Endodermal cell (in vitro differentiated cells): Measurements from ENCODE around the gene BTG4. TPM values are rescaled to one million over a fixed set of nuclear protein-coding genes. Genes with fewer than 3 reads are reported as not detected.

Source experiments
- DNase-seq: peaks from one replicate; pipeline ENCODE4 v3.0.0-alpha.2; 2017
- H3K27ac ChIP-seq: 2 replicates; pipeline ENCODE4 v1.5.1; 2013; ENCODE audit warnings: mild to moderate bottlenecking, low read depth, low read length, moderate library complexity
- H3K27me3 ChIP-seq: 2 replicates; pipeline ENCODE4 v1.6.1; 2013; ENCODE audit warnings: mild to moderate bottlenecking, low read length, moderate library complexity; ENCODE audit not compliant: insufficient read depth, control insufficient read depth, poor library complexity, severe bottlenecking
- H3K36me3 ChIP-seq: 2 replicates; pipeline ENCODE4 v1.7.0; 2013; ENCODE audit warnings: mild to moderate bottlenecking, low read length, moderate library complexity; ENCODE audit not compliant: control insufficient read depth, insufficient read depth
- H3K4me1 ChIP-seq: one replicate; pipeline ENCODE4 v1.7.0; 2013; ENCODE audit warnings: low read length; ENCODE audit not compliant: control insufficient read depth, insufficient read depth
- H3K4me3 ChIP-seq: 2 replicates; pipeline ENCODE4 v1.5.1; 2013; ENCODE audit warnings: mild to moderate bottlenecking, low read length, moderate library complexity
- H3K9ac ChIP-seq: 2 replicates; pipeline ENCODE4 v1.6.1; 2013; ENCODE audit warnings: mild to moderate bottlenecking, low read length, moderate library complexity; ENCODE audit not compliant: poor library complexity, severe bottlenecking; ENCODE audit errors: extremely low read depth
- H3K9me3 ChIP-seq: 2 replicates; pipeline ENCODE4 v1.6.1; 2013; ENCODE audit warnings: mild to moderate bottlenecking, low read length, moderate library complexity; ENCODE audit not compliant: control insufficient read depth
- H3K27ac Mint-ChIP-seq: 2 replicates; pipeline ENCODE4 v1.8.0; 2020; ENCODE audit warnings: mixed read lengths
- H3K27me3 Mint-ChIP-seq: 2 replicates; pipeline ENCODE4 v1.8.0; 2021; ENCODE audit warnings: mild to moderate bottlenecking, mixed read lengths; ENCODE audit not compliant: insufficient read depth
- H3K36me3 Mint-ChIP-seq: 2 replicates; pipeline ENCODE4 v1.8.0; 2020; ENCODE audit warnings: low read depth, mixed read lengths
- H3K4me1 Mint-ChIP-seq: 2 replicates; pipeline ENCODE4 v1.8.0; 2020; ENCODE audit warnings: mixed read lengths
- H3K4me3 Mint-ChIP-seq: 2 replicates; pipeline ENCODE4 v1.8.0; 2020; ENCODE audit warnings: mild to moderate bottlenecking, moderate library complexity, mixed read lengths
- H3K9me3 Mint-ChIP-seq: 2 replicates; pipeline ENCODE4 v1.8.0; 2020; ENCODE audit warnings: mild to moderate bottlenecking, mixed read lengths
- WGBS, 2 experiments: methylation state at CpG; one replicate each; pipeline versions ENCODE4 v1.1.5 to v1.1.7; 2013; ENCODE audit warnings: missing lambda C conversion rate in 2 of 2, mixed read lengths in 1 of 2; ENCODE audit not compliant: insufficient coverage in 1 of 2, insufficient read length in 1 of 2; 5-methylcytosine and 5-hydroxymethylcytosine counted together
- total RNA-seq, 2 donors: library from RNA; stranded (reverse); fragmentation: NEBNext Ultra II Directional in 1 of 2; extraction: Animal tissue kit (Norgen Biotek cat#: 25700) in 1 of 2; gene quantifications; 2 replicates in 1 of 2; 3 replicates in 1 of 2; pipeline ENCODE4 v1.2.1, GENCODE V29; 2021
- TF ChIP-seq, protein P1 (sequence below): fragments of 200-600 bp; sonication (generic); conservative IDR thresholded peaks from 2 replicates; pipeline ENCODE4 v1.5.0; 2021; ENCODE audit warnings: antibody characterized with exemption, mild to moderate bottlenecking

BTG4 gene
- total RNA-seq, 2 donors from 2014 or later: not detected

- peaks cover 5% of the 10 kb centered on the region for H3K9me3 Mint-ChIP-seq
- H3K36me3 Mint-ChIP-seq: no peaks in the 10 kb centered on the region
- peaks cover 7% of the 10 kb centered on the region for H3K27me3 ChIP-seq
Observed at GRCh38 chr11:111474432-111474831, 37.8 kb downstream of the BTG4 start.

GRCh38 chr11:111472228-111472627 is 40.0 kb downstream of the BTG4 start:
- Histone ChIP-seq H3K9me3 (peaks cover 12% of the 10 kb centered on the region), H3K4me1 (no peaks in the 10 kb centered on the region), H3K36me3 (no peaks in the 10 kb centered on the region), H3K9ac (no peak overlapping the region), H3K4me3 (no peak overlapping the region), H3K27ac (no peak overlapping the region), H3K27me3 (peaks cover 13% of the 10 kb centered on the region)
- H3K4me1 Mint-ChIP-seq: no peaks in the 10 kb centered on the region
- H3K4me3 Mint-ChIP-seq: no peak overlapping the region
- H3K36me3 Mint-ChIP-seq: no peaks in the 10 kb centered on the region
- TF ChIP-seq, protein P1, sequence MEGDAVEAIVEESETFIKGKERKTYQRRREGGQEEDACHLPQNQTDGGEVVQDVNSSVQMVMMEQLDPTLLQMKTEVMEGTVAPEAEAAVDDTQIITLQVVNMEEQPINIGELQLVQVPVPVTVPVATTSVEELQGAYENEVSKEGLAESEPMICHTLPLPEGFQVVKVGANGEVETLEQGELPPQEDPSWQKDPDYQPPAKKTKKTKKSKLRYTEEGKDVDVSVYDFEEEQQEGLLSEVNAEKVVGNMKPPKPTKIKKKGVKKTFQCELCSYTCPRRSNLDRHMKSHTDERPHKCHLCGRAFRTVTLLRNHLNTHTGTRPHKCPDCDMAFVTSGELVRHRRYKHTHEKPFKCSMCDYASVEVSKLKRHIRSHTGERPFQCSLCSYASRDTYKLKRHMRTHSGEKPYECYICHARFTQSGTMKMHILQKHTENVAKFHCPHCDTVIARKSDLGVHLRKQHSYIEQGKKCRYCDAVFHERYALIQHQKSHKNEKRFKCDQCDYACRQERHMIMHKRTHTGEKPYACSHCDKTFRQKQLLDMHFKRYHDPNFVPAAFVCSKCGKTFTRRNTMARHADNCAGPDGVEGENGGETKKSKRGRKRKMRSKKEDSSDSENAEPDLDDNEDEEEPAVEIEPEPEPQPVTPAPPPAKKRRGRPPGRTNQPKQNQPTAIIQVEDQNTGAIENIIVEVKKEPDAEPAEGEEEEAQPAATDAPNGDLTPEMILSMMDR: no peak
- peaks cover 5% of the 10 kb centered on the region for H3K9me3 Mint-ChIP-seq
- peaks cover 17% of the 10 kb centered on the region for H3K27me3 Mint-ChIP-seq
- no peak overlapping the region for H3K27ac Mint-ChIP-seq
- no peak for DNase-seq
- WGBS, 2 experiments: 91% methylated on average over 1 of the region's 1 CpG; no CpG with 5 or more reads in 1 of the 2 experiments

More at GRCh38 chr11:111474432-111474831, 37.8 kb downstream of the BTG4 start:
- H3K4me3 ChIP-seq: no peak overlapping the region
- H3K36me3 ChIP-seq: no peaks in the 10 kb centered on the region
- Mint-ChIP-seq H3K4me3 (no peak overlapping the region), H3K27me3 (peaks cover 12% of the 10 kb centered on the region), H3K27ac (no peak overlapping the region), H3K4me1 (no peaks in the 10 kb centered on the region)
- no peak for DNase-seq
- H3K27ac ChIP-seq: no peak overlapping the region
- H3K9me3 ChIP-seq: peaks cover 12% of the 10 kb centered on the region
- H3K9ac ChIP-seq: no peak overlapping the region
- TF ChIP-seq, protein P1: no peak
- no peaks in the 10 kb centered on the region for H3K4me1 ChIP-seq

GRCh38 chr11:111469200-111469599 is 43.0 kb downstream of the BTG4 start:
- no peak overlapping the region for H3K9ac ChIP-seq
- H3K27ac ChIP-seq: no peak overlapping the region

More at GRCh38 chr11:111469200-111469599, 43.0 kb downstream of the BTG4 start:
- peaks cover 30% of the 10 kb centered on the region for H3K27me3 Mint-ChIP-seq
- 81 to 93% methylated on average over 3 to 4 of the region's 4 CpGs for WGBS, 2 experiments
- Histone ChIP-seq H3K9me3 (peaks cover under 1% of the 10 kb centered on the region), H3K36me3 (no peaks in the 10 kb centered on the region), H3K27me3 (peaks cover 29% of the 10 kb centered on the region), H3K4me1 (no peaks in the 10 kb centered on the region), H3K4me3 (no peak overlapping the region)
- no peaks in the 10 kb centered on the region for H3K4me1 Mint-ChIP-seq
- no peak for DNase-seq
- no peak overlapping the region for H3K27ac Mint-ChIP-seq
- H3K4me3 Mint-ChIP-seq: no peak overlapping the region
- no peaks in the 10 kb centered on the region for H3K9me3 Mint-ChIP-seq
- no peaks in the 10 kb centered on the region for H3K36me3 Mint-ChIP-seq
- TF ChIP-seq, protein P1: no peak
